ENCODE results near the gene ARID1A.

- TF ChIP-seq, protein P1, sequence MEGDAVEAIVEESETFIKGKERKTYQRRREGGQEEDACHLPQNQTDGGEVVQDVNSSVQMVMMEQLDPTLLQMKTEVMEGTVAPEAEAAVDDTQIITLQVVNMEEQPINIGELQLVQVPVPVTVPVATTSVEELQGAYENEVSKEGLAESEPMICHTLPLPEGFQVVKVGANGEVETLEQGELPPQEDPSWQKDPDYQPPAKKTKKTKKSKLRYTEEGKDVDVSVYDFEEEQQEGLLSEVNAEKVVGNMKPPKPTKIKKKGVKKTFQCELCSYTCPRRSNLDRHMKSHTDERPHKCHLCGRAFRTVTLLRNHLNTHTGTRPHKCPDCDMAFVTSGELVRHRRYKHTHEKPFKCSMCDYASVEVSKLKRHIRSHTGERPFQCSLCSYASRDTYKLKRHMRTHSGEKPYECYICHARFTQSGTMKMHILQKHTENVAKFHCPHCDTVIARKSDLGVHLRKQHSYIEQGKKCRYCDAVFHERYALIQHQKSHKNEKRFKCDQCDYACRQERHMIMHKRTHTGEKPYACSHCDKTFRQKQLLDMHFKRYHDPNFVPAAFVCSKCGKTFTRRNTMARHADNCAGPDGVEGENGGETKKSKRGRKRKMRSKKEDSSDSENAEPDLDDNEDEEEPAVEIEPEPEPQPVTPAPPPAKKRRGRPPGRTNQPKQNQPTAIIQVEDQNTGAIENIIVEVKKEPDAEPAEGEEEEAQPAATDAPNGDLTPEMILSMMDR (IDR thresholded peaks at IDR 0.05; ENCODE audit: insufficient read depth, low read length, poor library complexity, severe bottlenecking): no peak
- TF ChIP-seq EZH2phosphoT487 (conservative IDR thresholded peaks at IDR 0.05; ENCODE audit: low read length): no peak
Measured at GRCh38 chr1:26701266-26701994, 5.6 kb downstream of the ARID1A start.
